HG02798 (cell line): ENCODE data around the gene HS6ST1.

Source experiments
- ATAC-seq: cut with Tn5 transposase; IDR thresholded peaks from one replicate; pipeline ENCODE4 v1.9.1; 2021; ENCODE audit warnings: mild to moderate bottlenecking; ENCODE audit not compliant: unreplicated experiment, poor library complexity

Gene HS6ST1

DNA sequence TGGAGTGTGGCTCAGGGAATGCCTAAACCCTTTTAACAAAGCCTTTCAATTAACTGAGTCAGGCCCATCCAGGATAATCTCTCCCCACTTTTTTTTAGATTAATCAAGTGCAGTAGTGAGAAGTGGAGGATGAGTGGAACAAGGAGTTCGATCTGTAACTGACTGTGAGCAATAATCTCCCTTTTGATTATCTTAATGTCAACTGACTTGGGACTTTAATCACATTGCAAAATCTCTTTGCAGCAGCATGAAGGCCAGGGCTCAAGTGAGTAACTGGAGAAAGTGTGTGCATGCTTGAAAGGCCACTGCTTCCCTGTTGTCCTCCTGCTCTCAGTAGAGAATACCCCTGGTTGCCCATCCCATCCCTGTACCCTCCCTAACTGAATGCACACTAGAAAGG is 32.1 kb upstream of the HS6ST1 start:
- no peak for ATAC-seq

DNA sequence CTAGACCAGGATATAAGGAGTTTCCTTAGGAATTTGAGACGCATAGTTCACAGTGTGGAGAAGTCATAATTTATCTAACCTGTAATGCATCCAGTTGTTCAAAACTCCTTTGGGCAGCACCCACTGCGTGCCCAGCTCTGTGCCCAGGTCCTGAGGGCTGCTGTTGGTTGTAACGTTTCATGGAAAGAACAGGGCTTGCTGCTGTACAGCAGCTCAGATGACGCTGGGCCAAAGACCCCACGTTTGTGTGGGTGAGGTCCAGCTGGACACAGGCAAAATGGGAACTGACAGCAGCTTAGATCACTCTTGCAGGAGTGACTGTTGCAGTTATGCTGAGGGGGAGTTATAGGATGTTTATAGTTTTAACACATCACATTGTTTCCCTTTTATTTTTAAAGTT is 30.0 kb upstream of the HS6ST1 start:
- ATAC-seq: no peak

DNA sequence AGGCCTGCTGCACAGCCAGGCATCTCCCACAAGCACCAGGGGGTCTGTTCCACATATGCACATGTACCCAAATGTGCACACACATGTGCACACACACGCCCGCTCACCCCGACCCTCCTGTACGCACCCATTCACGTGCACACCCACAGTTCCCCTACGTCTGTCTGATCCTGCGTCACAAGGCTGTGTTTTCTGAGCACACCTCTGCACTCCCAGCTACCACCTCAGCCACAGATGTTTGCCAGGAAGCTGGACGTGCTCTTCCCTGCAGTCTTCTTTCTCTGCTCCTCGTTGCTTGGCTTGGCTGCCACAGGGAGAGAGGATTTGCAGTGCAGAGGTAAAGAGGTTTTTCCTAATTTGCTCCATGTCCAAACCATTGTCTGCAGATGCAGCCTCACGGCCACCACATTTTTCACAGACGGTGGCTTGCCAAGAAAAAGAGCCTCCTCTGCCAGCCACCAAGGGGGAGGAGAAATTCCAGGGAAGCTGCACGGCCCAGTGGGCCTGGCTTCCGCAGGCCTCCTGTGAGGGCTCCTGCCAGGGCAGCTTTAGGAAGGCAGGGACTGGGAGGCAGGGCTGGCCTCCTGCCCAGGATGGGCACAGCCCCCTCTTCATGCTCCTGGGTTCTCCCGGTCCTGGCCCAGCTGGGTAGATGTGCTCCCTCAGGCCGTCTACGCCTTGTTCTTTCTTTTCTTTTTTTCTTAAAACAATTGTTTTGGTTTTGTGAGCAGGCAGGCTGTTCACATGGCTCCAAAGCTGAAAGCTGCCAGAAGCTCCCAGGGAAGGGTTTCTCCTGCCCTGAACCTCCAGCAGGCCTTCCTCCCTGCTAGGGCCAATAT is 29.3 kb upstream of the HS6ST1 start:
- ATAC-seq: no peak

DNA sequence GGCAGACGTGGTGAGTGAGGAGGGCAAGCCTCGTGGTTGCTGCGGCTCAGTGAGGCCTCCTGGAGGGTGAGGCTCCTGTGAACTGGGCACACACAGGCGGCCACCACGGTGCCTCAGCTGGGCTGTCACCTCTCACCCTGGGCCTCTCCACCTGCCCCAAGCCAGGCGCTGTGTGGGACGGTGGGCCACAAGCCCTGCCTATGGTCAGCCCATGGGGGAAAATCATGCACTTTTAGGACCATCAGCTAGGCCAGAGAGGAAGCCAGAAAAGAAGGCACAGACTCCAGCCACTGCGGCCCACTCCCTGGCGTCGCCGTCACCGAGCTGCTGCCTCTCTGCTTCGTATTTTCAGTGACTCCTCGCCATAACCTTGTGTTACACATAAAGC is 28.5 kb upstream of the HS6ST1 start:
- no peak for ATAC-seq

DNA sequence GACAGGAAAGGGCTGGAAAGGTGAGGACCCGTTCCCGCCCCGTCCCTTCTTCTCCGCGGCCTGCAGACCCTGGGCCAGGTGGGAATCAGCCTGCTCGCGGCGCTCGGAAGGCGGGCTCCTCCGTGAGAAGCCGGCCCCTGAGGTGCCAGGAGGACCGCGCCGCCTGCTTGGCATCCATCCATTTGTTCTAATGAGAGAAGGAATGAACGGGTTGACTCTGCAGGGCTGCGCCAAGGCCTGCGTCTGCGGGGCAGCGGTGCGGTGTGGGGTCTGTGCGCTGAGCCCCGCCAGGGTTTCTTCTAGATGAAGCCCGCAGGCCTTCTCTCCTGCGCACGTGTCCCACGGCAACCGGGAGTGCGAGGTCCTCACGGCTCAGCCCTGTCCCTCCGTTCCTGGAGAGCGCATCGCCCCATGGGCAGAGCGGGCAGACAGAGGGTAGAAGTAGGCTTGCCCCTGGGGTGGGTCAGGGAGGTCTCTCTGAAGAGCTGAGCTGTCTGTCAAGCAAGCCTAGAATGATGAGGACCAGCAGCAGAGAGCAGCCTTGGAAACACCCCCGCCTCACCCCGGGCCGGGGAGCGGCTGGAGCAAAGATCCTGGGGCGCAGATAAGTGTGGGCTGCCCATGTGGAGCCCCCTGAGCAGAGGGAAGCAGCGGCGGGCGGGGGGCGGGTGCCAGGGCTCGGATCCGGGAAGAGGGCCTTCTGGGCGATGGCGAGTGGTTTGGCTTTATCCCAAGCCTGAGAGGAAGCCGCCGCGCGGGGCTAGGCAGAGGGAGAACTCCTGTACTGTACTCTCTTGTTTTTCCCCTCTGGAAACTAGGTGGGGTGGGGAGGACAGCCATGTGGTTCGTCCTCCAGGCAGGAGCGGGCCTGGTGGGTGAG is 27.9 kb upstream of the HS6ST1 start:
- ATAC-seq: no peak

DNA sequence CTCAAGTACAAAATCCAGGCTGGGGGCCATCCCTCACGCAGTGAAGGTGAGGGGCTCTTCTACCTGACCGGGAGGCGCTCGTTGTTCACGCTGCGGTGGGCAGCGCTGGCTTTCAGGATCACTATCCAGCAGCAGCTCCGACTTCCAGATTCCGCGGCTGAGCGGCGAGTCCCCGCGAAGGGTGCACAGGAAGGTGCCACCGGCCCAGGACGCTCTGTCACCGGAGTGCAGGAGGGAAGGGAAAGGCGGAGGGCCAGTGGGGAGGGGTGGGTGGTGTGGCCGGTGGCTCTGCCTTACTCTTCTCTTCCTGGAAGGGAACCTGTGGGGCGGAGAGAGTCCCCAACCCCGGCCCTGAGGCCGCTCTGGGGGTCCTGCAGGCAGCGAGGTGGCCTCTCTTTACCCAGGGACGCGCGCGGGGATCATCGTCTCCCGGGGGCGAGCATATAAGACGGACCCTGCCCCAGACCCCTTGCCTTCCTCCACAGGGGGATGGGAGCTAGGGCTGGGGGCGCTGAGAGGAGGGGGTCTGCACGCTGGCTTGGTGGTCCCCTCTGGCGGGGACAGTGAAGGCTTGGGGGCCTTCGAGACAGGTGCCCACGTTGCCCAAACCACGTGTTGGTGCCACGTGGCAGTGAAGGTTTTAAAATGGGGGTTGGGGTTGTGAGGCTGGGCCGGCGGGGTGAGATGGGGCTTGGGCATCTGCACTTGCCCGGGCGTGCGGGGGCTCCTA is 26.9 kb upstream of the HS6ST1 start:
- no peak for ATAC-seq

DNA sequence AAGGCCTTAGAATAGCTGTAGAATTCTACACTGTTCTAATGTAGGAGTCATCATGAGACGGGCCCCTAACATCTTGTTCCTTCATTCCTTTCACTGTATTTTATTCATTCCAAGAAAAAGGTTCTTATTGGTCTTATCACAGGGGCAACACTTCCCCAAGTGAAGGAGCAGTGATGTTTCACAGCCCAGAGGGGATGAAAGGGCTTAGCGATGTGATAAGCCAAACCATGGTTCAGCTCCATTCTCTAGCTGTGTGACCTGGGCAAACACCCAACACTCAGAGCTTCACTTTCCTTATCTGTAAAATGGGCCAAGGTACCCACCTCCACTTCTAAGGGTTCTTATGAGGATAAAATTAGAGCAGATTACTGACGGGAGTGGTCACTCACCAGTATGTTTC is 25.4 kb upstream of the HS6ST1 start:
- ATAC-seq: no peak

DNA sequence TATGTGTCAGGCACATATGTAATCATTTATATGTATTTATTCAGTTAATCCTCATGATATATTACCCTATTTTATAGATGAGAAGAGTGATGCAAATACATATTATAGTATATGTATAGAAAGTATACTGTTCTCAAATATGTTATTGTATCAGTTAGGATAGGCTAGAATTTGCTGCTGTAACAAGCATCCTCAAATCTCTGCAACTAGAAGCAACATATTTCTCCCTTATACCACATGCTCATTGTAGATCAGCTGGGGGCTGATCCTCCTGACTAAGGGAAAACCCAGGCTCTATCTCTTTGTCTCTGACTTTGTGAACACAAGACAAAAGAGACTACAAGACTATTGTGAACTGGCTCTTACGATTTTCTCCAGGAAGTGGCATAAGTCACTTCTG is 24.8 kb upstream of the HS6ST1 start:
- ATAC-seq: no peak

DNA sequence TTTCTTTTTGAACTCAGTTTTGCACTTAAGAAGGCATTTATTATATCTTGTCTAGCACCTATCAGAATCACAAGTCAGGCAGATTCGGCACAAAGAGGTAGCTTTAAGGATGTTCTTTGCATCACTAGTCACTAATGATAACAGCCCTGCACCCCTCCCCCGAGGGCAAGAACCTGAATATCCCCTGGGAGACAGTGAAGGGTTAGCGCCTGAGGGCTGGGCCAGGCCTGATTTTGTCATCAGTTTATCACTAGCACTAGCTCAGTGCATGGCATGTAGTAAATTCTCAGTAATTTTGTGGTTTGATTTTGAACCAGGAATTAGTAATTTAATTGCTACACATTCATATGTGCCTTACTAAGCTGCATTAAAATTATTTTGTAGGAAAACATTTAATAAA is 23.9 kb upstream of the HS6ST1 start:
- ATAC-seq: no peak

DNA sequence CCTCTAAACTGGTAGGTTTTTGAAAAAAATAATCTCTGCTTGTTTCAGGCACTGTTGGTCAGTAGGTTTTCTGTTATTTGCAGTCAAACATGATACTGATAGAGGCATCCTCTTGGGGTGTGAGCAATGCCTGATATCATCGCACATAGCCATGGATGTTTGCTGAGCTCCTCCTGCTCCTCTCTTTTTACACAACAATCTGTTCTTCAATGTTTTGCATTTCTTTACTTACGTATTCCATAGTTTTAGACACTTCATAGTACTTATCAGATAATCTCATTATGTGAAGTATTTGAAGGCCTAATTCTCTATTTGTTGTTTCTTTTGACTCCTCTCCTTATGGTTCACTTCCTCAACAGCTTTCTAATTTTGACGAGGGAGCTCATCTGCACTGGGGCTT is 23.0 kb upstream of the HS6ST1 start:
- no peak for ATAC-seq

DNA sequence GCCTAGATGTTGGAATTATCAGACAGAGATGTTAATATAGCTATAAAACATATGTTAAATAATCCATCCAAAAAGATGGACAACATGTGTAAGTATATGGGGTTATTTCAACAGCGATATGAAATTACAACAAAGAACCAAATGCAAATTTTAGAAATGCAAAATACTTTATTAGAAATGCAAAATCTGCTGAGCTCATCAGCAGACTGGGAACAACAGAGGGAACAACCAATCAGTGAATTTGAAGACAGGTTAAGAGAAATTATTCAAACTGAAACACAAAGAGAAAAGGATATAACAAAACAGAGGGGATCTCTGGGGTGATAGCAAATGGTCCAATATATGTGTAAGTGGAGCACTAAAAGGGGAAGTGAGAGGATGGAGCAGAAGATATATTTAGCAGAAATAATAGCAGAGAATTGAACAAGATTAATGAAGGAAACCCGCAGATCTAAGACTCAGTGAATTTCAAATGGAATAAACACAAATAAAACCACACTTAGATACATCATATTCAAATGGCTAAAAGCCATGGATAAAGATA is 13.5 kb upstream of the HS6ST1 start:
- no peak for ATAC-seq

DNA sequence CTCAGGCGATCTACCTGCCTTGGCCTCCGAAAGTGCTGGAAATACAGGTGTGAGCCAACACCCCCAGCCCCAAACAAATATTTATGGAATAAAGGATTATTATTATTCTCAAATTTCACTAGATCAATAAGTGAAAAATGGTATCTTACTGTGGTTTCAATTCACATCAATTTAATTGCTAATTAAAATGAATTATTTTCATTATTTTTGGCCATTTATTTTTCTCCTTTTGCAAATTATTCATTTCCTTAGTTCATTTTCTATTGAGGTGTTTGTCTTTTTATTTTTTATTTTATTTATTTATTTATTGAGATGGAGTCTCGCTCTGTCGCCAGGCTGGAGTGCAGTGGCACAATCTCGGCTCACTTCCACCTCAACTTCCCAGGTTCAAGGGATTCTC is 11.9 kb upstream of the HS6ST1 start:
- no peak for ATAC-seq

DNA sequence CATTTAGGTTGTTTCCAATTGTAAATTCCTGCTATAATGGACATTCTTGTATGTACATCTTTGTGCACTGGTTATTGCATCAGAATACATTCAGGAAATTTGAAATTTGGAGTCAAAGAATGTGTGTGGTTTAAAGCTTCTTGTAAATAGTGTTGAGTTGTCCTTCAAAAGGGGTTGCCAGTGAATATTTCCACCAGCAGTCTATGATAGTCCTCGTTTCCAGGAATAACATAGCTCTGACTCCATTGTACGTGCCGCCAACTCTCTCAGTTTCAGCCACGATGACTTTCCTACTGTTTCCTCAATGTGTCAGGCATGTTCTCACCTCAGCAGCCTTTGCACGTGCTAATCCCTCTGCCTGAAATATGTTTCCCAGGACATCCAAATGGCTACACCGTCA is 10.9 kb upstream of the HS6ST1 start:
- no peak for ATAC-seq

DNA sequence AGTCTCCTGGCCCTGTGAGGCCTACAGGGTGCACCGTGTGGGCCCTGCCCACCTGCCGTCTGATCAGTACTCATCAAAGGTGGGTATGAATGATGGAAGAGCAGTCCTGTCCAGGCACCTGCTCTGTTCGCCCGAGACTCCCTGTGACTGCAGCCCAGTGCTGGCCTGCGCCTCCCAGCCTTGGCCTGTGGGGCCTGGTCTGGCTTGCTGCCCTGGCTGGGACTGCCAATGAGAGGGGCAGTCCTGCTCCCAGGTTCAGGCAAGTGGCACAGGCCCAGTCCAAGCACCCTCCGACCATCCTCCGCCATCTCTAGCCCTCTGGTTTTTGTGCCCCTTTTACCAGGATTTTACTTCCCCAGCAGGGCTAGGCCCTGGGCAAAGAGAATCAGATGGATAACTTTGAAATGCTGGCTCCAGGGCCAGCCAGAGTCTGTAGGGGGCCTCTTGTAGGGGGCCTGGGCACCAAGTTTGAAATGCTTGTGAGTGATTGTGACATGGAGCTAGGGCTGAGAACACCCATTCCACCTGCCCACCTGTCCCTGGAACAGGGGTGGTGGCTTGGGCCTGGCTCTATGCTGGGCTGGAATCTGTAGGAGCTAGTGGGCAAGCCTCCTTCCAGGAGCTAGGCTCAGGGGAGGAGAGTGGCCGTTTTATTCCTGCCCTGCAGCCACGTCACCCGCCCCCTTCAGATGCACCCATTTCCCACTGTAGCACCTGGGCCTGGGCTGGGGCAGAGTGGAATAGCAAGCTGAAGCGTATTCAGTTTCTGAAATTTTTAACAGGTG is 8.7 kb upstream of the HS6ST1 start:
- ATAC-seq: no peak

DNA sequence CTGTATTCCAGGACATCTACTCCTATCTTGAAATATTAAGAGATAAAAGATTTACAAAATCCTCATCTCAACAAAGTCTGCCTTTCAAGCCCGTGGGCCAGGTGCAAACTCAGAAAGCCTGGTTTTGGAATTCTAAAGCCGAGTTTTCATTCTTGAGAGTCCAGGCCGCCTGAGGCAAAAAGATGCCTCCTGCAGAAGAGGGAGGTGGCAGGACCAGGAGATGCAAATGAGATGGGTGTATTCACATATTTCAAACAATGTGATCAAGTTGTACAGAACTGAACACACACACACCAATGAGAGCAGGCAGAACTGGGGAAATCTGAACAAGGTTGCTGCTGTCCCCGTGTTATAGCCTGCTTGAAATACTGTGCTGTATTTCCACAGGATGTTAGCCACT is 7.7 kb upstream of the HS6ST1 start:
- ATAC-seq: no peak

DNA sequence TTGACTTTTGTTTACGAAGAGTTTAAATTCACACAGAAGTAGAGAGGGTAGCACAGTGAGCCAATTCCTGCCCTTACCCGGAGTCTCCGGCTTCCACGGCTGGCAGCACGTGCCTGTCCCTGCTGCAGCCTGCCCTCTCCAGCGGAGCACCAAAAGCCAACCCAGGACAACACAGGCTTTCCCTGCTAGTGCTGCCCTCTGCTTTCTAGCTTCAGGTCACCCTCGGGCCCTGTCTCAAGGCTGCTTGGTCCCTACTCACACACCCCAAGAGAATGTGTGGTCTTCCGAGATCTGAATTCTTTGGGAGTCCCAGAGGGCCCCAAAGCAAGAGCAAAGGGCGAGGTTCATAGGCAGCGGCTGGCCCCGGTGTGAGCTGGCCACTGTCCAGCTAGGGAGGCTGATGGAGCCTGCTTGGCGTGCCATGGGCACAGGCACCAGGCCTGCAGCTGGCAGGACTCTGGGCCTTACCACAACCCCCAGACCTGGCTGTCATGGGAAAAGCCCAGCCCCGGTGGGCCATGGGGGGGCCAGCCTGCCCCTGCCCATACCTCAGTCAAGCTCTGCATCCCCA is 7.0 kb upstream of the HS6ST1 start:
- no peak for ATAC-seq

DNA sequence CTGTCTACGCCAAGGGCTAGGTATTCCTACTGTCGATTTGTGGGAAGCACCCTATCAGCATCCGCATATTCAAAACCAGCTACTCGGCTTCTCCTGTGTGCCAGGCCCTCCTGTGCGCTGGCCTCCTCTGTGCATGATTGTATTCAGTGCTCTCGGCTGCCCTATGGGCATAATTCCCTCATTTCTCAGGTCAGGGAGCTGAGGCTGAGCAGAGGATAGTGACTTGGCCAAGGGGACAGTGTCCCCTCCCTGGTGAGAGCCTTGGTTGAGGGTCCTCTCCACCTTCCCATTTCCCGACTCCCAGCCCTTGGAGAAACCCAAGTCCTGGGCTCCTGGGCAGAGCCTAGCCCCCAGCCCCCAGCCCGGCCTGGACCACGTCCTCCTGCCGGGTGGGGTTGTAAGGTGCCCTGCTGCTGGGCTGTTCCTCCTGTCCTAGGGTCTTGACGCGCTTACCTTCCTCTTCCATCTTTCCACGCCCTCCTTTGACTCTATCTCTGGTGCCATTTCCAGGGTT is 6.3 kb upstream of the HS6ST1 start:
- ATAC-seq: no peak

DNA sequence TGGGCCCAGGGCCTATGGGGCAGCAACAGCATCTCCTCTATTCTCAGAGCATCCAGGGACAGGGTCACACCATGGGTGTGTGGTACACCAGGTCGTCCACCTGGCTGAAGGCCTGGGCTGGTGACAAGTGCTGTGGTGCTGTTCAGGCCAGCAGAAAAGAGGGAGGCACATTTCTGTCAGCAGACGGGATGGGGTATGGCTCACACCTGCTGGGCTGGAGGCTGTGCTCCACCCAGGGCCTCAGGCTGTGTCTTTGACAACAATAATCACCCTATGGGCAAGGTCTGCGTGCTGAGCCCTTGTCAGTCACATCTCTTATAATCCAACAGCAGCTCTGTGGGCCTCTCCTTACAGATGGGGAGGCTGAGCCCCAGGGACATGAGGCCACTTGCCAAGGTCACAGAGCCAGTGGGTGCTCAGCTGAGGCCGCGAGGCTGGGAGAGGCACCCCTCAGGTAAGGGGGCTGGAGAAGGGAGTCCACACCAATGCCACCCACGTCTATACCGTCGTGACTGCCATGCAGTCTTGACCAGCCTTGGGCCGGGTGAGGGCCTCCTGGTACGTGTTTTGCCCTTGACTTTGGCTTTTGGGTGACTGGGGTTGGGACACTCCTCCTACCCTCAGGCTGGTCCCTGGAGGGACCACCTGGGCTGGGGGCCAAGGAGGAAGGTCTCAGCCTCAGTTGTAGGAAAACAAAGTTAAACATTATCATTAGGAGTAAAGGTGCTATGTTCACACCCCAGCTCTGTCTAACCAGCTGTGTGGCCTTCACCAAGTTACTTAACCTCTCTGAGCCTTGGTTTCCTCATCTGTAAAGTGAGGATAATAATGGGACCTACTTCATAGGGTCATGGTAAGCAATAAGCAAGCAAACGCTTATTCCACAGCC is 5.6 kb upstream of the HS6ST1 start:
- no peak for ATAC-seq
